Measurements from ENCODE around the gene CA5A.
"Not testable (repeated sequence)": the region's sequence is repeated elsewhere in the genome, so short reads cannot be mapped to it uniquely, and the experiment has no call there.

The CA5A gene

DNA sequence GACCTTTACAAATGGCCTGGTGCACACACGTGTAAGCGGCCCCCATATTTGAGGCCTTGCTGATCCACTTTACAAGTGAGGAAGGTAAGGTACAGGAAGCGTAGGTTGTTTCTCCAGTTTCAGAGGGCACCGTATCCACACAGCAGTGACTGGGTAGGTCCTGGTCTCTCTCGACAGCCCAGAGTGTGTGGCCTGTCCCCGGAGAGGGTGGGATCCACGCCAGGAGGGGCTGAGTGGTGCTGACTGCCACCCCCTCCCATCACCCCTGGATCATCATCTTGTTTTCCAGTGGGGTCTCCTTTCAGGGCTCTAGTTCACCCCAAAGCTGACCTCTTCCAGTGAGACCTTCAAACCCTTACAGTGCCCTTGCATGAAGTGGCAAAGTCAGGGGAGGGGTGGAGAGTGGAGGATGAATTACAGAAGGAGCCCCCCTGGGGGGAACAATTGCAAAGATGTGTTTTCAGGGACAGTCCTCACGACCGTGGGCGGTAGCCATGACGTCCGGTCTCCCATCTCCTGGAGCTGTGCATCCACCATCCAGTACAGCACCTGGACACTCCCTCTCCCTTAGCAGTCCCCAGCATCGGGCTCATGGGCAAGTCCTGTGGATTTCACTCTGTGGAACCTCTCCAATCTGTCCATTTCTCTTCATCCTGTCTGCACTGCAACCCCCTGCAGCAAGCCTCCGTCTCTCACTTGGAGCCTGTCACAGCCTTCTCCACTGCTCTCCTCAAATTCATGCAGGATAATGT, 10.4 kb upstream of the CA5A start:
- no peak for DNase-seq

DNA sequence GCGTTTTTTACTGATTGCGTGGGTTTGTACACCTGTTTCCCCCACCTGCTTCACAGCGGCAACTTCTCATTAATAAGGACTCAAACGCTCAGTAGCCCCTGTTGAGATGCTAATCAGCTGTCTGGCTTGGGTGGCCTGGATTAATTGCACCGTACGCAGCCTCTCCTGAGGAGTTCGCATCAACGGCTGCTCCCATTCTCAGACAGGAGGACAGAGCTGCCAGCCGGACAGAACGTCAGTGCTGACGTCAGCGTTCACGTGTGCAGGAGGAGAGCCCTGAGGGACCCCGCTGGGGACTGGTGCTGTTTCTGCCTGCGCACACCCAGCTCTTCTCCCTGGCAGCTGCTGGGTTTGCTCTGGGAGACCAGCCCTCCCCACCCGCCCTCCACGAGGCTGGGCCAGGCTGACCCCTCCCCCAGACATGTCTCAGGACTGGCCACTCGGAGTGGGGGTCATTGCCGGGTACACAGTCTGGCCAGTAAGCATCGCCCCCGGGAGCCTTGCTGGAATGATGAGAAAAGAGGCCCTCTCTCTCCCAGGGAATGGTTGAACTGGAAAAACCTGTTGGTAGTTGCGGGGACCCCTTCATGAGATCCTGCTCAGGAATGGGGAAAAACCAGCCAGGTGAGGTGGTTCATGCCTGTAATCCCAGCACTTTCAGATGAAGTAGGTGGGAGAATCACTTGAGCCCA, 9.2 kb upstream of the CA5A start:
- DNase-seq, result peak; percentile 63

DNA sequence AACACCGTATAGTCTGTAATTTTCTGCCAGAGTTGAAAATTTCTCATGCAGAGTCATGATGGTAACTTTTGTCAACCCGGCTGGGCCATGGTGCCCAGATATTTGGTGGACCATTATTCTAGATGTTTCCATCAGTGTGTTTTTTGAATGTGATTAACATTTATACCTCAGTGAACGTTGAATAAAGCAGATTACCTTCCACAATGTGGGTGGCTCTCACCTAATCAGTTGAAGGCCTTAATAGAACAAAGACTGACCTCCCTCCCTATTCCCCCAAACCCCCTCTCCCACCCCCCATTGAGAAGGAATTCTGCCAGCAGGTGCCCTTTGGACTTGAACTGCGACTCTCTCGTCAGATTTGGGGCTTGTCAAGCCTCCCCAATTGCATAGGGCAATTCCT, 6.4 kb upstream of the CA5A start:
- DNase-seq, result no peak

DNA sequence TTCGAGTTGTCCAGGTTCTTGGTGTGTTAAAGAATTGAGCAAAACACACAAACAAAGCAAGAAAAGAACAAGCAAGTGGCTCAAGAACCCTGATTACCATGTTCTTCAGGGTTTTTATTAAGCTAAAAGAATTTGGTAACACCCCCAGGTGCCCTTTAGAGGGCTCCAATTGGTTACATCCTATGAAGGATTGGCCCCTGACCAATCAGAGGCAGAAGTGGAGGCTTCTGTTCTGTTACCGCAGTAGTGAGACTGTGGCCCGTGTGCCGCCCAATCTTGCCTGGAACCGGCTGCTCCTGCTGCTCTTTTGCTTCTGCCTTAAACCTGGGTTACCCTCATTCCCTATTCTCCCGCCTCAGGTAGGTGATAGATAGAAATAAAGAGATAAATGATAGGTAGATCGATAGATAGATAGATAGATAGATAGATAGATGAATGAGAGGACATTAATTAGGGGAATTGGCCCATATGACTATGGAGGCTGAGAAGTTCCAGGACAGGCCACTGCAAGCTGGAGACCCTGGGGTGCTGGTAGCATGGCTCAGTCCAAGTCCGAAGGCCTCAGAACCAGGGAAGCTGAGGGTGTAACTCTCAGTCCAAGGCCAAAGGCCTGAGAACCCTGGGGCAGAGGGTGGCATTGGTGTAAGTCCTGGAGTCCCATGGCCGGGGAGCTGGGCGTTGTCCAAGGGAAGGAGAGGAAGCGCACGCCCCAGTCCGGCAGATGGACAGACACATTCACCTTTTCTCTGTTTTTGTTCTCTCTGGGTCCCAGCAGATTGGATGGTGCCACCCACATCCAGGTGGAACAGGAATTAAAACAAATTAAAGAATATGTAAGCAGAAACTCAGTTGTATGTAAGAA, 3.5 kb upstream of the CA5A start:
- no peak for DNase-seq

DNA sequence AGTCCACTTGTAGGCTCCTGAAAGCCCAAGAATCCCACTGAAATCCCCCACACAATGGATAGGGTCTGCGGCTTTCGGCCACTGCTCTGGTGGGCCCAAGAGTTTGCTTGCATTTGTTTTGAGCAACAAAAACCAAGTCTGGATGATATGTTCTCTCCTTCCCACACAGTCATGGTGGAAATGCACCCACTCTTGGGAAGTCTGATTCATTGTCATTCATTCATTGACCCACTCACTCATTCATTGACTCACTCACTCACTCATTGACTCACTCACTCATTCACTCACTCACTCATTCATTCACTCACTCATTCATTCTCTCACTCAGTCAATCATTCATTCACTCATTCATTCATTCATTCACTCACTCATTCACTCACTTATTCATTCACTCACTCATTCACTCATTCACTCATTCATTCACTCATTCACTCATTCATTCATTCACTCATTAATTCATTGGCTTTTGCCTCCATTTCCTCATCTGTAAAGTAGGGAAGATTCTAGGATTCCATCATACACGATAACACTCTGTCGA, 2.2 kb upstream of the CA5A start:
- DNase-seq, result no peak

DNA sequence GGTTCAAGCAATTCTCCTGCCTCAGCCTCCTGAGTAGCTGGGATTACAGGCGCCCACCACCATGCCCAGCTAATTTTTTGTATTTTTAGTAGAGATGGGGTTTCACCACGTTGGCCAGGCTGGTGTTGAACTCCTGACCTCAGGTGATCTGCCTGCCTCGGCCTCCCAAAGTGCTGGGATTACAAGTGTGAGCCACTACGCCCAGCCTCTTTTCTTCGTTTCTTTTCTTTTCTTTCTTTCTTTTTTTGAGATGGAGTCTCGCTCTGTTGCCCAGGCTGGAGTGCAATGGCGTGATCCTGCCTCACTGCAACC, 858 bp upstream of the CA5A start:
- not testable (repeated sequence) for DNase-seq

DNA sequence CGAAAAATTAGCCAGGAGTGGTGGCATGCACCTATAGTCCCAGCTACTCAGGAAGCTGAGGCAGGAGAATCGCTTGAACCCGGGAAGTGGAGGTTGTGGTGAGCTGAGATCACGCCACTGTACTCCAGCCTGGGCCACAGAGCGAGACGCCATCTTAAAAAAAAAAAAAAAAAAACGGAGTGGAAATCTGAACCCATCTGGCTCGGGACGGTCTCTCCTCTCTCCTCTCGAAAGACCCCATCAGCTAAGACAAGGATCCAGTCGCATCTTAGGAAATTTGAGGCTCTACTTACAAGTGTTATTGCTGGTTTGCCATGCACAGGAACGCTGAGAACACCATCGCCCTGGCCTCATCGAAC, 334 bp downstream of the CA5A start:
- not testable (repeated sequence) for DNase-seq

DNA sequence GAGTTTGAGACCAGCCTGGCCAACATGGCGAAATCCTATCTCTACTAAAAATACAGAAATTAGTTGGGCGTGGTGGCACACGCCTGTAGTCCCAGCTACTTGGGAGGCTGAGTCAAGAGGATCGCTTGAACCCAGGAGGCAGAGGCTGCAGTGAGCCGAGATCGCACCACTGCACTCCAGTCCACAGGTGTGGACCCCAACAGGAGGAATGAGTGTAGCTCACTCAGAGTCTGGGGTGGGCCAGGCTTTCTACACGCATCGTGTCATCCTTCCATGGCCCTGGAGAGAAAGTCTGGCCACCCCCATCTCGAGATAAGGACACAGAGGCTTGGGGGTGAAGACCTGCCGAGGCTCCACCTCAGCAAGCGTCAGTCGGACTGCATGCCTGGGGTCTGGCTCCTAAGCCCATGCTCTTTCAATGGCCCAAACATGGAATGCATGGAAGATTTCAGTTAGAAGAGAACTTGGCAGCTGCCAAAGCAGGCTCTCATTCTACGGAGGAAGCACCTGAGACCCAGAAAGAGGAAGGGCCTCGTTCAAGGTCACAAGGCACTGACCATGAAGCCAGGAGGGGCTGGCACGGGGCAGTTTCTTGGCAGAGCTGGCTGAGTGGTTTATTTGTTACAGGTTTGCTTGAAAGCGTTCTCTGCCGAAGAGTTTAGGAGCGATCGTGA, 1.4 kb downstream of the CA5A start:
- not testable (repeated sequence) for DNase-seq

DNA sequence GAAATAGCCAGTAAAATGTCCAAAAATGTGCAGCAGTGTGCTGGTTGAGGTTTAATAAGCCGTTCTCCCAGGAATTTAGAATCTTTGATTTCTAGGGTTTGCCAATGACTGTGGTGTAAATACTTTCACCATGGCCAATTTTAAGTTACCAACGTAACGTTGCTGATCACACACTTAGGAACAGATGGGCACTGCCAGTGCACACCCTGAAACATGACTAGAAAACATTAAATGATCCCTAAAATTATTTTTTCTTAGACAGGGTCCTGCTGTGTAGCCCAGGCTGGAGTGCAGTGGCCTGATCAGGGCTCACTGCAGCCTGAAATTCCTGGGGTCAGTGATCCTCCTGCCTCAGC, 3.2 kb downstream of the CA5A start:
- DNase-seq, result no peak

DNA sequence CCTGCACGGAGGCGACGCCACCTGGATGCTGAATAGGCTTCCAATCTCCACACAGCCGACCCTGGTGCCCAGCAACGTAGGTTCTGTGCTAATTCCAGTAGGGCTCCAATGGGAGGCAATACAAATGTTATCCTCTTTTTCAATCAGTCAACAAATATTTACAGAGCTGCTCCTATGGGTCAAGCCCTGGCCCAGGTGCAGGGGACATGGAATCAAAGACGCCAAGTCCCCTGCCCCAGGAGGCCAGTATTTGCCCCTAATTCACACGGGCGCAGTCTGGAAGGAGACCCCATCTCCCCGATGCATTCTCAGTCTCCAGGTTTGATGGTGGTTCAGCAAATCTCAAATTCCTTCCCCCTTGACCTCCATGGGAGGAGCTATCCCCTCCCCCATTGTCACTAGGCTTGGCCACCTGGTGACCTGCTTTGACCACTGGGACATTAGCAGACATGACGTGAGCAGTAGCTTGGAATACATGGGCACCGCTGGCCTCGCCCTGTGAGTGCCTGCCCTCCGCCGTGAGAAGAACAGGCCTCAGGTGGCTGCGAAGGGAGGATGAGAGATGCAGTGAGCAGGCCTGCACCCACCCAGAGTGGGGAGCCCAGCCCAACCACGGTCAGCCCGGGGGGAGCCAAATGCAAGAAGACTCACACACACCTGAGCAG, 3.7 kb downstream of the CA5A start:
- DNase-seq, result not testable (repeated sequence)

DNA sequence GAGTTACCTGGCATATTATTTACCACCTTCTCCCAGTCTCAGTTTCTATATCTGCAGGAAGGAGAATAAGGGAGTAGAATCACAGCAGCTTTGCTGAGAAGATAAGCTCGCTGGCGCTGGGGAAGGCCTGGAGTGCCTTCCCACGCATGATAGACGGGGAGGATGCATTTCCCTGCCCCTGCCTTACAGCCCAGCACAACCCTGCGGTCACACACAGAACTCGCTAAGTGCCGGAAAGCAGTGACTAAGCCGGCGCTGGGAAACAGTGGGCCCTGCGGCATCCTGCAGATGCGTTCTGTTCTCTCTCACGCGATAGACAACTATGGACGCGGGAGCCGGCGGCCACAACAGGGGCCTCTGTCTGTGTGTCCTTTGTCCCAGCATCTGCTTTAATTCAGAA, 4.8 kb downstream of the CA5A start:
- no peak for DNase-seq

DNA sequence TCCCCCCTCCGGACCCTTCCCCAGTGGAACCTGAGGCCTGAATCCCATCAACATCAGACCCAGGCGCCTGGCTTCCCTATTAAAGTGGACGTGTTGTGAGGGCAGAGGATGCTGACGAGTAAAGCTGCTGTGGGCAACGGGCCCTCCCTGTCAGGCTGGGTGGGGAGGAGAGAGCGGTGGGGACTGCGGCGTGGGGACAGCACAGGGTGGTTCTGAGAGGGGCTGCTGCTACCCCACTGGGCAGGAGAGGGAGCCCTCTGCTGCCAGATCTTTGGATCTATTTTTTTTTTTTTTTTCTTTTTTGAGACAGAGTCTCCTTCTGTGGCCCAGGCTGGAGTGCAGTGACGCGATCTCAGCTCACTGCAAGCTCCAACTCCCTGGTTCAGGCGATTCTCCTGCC, 5.9 kb downstream of the CA5A start:
- peak; percentile 41 for DNase-seq

DNA sequence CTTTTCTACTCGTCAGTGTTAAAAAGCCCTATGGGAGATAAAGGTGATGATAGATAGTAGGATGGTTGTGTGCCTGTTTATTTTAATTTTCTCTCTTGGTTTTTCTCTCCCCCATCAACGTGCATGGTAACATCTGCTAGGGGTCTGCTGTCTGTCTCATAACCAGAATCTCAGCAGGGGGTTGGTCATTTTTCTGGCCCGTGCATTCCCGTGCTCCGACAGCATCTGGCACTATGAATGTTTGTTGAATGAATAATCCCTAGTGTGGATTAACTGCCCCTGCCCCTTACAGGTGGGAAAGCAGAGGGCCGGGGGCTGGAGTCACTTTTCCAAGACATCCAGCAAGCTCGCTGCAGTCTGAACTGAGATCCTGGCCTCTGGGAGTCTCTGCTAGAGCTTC, 6.3 kb downstream of the CA5A start:
- DNase-seq, result no peak

DNA sequence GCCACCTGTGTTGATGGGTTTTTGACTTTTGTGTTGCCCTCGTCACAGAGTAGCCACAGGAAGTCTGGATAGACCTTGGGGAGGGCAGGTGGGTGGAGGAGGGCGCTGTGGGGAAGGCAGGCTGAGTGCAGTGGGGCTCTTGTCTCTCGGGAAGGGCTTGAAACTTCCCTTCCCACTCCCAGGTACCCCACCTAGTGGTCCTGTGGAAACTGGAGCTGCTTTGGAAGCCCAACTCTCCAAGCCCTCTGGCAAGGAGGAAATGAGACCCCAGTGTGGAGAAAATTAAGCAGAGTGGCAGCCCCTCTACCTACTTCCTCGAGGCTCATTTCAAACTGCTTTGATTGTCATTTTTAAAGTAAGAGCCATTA, 9.2 kb downstream of the CA5A start:
- peak; percentile 16 for DNase-seq

DNA sequence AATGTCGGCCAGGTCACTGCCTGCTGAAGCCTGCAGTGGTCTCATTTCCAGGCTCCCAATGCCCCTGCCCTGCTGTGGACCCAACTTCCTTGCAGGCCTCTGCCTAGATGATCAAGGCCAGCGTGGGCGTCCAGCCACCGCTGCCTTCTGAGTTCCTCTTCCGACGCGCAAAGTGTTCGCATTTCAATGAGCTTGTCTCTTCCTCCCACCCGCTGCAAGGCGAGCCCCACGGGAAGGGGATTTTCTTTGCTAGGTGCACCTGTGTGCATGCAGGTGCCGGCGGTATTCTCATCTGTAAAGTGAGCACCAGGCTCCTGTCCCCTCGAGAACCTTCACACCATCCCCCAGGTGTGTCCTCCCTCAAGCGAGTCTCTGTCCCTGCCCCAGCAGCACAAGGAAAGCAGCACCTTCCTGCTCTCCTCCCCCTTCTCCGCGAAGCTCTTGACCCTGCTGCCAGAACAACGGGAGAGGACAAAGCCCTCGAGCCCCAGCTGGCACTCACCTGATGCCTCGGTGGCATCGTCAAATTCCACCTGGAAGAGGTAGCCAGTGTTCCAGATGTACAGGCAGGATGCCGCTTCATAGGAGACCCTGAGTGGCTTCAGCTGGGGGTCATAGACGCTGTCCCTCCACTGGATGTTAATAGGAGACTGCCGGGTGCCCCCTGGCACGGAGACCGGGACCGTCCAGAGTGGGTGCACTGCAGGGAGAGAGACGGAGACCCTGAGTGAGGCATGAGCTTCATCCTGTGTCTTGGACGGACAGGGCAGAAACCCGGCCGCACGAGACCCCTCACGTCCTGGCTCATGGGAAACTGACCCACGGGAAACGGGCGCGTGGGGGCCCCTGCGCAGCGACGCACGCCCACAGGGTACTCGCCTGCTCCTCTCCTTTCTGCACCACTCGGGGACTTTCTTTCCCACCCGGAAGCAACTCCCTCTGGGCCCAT, 9.8 kb downstream of the CA5A start:
- DNase-seq, result no peak

DNA sequence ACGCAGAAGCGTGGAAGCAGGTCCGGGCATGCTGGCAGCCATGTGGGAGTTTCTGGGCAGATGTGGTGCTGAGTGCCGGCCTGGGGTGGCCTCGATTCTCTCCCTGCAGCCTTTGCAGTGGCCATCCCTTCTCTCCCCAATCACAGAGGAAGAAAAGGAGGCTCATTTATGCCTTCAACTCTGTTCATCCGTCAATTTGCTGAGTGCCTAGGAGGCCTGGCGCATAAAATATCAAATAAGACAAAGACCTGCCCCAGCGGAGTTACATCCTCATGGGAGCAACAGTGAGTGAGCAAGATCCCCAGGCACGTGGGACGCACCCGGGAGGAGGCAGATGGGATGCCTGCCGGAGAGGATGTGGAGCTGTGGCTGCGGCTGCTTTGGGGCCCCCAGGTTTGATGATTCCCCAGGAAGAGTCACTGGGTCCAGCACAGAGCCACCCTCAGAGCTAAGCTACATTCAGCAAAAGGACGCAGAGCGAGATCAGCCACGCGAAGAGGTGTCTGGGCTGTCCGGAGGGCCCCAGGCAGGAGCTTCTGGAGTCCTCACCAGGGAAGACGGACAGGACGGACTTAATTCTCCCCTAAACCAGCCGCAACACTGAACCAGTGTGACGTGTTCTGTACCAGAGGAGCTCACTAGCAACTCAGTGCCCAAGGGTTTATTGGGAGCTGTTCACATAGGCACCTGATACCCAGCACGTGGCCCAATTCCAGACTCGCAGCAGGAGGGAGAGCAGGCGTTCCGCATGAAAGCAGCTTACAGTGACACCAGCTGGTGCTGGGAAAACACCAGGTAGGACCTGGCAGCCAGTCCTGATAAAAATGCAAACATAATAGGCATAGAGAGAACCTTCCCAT, 11.3 kb downstream of the CA5A start:
- peak; percentile 82 for DNase-seq

DNA sequence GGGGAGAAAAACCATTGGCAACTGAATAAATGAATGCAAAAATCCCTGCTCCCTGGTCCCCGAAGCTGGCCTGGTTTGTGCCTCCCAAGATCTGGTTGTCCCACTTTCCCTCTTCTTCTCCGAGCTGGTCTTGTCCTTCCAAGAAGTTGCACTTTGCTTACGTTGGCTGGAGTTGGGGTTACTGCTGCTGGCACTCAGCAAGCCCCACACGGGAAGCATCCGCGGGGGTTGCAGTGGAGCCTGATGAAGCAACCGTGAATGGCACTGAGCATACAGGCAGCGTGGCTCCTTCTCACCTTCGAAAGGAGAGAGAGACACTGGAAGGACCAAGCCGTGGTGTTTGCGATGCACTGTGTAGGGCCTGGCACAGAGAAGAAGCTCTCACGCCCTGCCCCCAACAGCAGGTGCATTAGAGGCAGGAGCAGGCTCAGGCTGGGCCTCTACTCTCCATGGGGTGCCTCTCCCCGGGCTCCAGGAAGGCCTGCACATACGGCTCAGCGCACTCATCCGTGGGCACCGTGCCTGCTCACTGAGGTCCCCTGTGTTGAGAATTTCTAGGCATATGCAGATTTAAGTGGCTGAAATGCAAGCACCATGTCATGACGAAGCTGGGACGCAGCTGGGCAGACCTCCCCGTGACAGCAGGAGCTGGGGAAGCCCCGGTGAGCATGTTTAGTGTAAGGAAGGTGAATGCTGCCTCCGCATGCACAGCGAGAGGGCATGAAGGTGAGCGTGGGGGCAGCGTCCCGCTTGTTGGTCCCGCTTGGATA, 12.1 kb downstream of the CA5A start:
- DNase-seq, result no peak

DNA sequence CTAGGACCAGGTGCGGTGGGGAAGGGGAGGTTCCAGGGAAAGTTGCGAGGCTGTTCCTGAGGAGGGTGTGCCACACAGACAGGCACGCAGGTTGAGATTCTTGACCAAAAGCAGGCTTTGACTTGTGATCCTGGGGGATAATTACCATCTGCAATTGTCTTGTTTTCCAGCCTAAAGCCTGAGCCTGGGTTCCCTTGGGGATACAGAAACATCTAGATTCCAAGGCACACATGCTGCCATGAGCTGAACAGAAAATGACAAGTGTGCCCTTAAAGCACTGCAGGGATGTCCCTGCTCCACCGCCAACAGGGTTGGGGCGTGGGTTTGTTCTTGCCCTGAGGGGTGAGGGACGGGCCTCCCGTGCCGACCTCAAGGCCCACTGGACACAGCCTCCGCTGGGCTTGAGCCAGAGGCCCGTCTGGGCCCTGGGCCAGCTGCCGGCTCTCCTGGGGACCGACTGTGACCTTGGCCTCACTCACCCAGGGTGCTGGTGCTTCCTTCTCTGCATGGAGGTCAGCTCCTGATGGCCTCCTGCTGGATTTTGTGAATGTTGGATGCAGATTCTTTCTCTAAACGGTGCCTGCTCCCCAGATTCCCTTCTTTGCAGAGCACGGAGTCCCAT, 14.0 kb downstream of the CA5A start:
- DNase-seq, result no peak

DNA sequence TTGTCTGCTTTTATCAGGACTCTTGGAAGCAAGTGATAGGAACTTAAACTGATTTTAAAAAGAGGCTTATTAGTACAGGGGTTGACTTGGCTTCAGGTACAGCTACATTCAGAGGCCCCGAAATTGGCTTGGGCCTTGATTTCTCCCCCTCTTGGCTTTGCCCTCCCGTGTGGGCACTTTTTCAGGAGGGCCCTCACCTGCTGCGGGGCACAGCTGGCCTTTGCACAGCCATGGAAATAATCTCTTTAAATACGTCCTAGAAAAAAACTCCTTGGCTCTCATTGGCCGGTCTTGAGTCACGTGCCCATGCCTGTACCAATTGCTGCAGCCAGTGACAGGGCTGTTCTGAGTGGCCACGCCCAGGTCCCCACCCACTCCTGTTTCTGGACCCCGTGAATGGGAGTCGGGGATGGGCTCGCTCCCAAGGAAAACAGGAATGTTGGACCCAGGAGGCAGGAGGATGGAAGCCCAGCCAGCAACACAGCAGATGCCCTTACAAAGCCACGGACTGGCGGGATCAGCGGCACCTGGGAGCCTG, 15.0 kb downstream of the CA5A start:
- peak; percentile 76 for DNase-seq

Measured in NCI-H82 (cell line).